Activated T-helper 2 cell treated with anti-CD3 and anti-CD28 coated beads, Interferon-gamma antibody, Interleukin-2, Interleukin-4, amounts not matched to agents 10 μg/mL and 5 μg/mL and 100 μg/mL, durations not matched to agents 14 hours and 24 hours and 36 hours (primary cell): ENCODE data around the gene H1-8. TPM values are rescaled to one million over a fixed set of nuclear protein-coding genes. Genes with fewer than 3 reads are reported as not detected.

Source experiments
- DNase-seq: peaks from one replicate; pipeline ENCODE4 v3.0.0; 2021; ENCODE audit warnings: low spot score
- H3K27ac Mint-ChIP-seq: one replicate; pipeline ENCODE4 v1.8.0; 2021; ENCODE audit warnings: mixed read lengths
- H3K27me3 Mint-ChIP-seq: one replicate; pipeline ENCODE4 v1.8.0; 2021; ENCODE audit warnings: low read depth, mixed read lengths
- H3K36me3 Mint-ChIP-seq: one replicate; pipeline ENCODE4 v1.8.0; 2021; ENCODE audit warnings: low read depth, mixed read lengths
- H3K4me1 Mint-ChIP-seq: one replicate; pipeline ENCODE4 v1.8.0; 2021; ENCODE audit warnings: low read depth, mixed read lengths
- H3K4me3 Mint-ChIP-seq: one replicate; pipeline ENCODE4 v1.8.0; 2021; ENCODE audit warnings: low read depth, mild to moderate bottlenecking, moderate library complexity, mixed read lengths
- H3K9me3 Mint-ChIP-seq: one replicate; pipeline ENCODE4 v1.8.0; 2021; ENCODE audit warnings: mixed read lengths
- intact Hi-C: fragments of 100-400 bp; cut with micrococcal nuclease; formaldehyde crosslinking; loops from one replicate; pipeline ENCODE4 v1.15.1; 2023
- total RNA-seq: library from RNA; stranded (reverse); gene quantifications from 2 replicates; pipeline ENCODE4 v1.2.3, GENCODE V29; 2022

The H1-8 gene
- total RNA-seq, 1 donor from 2014 or later: not detected

DNA sequence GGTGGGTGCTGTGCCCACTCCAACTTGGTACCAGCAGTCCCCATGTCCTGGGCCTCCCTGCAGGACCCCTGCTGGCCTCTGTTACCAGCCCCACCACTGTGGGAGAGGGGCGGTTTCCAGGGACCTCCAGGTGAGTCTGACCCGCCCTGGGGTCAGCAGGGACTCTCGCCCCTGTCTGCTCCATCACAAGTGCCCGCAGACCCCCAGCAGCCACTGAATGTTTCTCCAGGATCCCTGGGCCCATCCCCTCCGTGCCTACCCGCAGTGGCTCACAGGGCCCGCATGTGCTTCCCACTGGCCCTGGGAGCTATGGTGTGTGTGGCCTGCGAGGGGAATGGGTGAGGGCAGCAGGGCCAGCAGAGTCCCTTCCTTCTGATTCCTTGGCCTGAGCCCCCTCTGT lies 24.4 kb upstream of the H1-8 start:
- Mint-ChIP-seq H3K4me3 (no peak overlapping the region), H3K36me3 (no peaks in the 10 kb centered on the region), H3K27ac (no peak overlapping the region), H3K4me1 (no peaks in the 10 kb centered on the region), H3K27me3 (no peaks in the 10 kb centered on the region), H3K9me3 (no peaks in the 10 kb centered on the region)
- intact Hi-C loops: no loop called here
- DNase-seq: no peak

DNA sequence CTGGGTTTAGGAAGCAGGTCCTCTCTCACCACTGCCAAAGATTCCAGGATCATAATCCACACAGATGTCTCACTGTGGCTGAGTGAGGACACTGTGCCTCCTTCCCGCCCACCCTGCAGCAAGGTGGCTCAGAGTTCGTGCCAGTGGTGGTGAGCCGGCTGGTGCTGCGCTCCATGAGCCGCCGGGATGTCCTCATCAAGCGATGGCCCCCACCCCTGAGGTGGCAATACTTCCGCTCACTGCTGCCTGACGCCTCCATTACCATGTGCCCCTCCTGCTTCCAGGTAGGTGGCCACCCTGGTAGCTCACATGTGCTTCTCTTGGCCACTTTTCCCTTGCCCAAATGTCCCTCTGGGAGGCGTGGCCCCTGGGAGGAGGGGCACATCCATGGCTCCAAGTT lies 23.5 kb upstream of the H1-8 start:
- H3K36me3 Mint-ChIP-seq: no peaks in the 10 kb centered on the region
- H3K27me3 Mint-ChIP-seq: no peaks in the 10 kb centered on the region
- no peak overlapping the region for H3K4me3 Mint-ChIP-seq
- intact Hi-C loops: no loop called here
- no peaks in the 10 kb centered on the region for H3K9me3 Mint-ChIP-seq
- DNase-seq: no peak
- H3K4me1 Mint-ChIP-seq: no peaks in the 10 kb centered on the region
- no peak overlapping the region for H3K27ac Mint-ChIP-seq

DNA sequence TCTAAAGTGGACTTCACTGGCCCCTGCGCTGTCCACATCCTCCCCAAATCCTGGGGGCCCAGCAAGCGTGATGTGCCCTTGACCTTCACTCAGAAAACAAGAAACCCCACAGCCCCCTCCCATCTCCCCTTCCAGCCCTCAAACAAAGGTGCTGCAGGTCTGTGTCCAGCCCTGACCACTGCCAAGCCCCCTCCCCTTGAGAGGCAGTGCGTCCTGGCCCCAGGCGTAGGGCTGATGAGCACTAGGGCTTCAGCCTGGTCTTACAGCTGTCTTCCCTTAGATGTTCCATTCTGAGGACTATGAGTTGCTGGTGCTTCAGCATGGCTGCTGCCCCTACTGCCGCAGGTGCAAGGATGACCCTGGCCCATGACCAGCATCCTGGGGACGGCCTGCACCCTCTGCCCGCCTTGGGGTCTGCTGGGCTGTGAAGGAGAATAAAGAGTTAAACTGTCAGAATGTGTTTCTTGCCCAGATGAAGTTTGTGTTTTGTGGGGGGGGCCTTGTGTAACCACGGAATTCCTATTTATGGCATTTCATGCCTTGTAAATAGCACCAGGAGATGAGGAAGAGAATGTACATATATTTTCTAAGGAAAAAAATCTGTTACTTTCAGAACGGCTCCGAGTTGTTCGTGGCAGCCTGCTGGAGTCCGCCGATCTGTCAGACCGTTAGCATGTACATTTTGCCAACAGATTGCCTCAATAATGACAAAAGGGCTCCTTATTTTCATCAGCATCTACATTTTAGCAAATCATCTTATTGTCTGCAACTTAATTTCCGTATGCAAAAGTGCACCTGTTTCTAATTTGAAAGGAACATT lies 22.9 kb upstream of the H1-8 start:
- no peak overlapping the region for H3K27ac Mint-ChIP-seq
- H3K4me3 Mint-ChIP-seq: no peak overlapping the region
- intact Hi-C loops: no loop called here
- no peaks in the 10 kb centered on the region for H3K36me3 Mint-ChIP-seq
- DNase-seq: no peak
- H3K9me3 Mint-ChIP-seq: no peaks in the 10 kb centered on the region
- no peaks in the 10 kb centered on the region for H3K27me3 Mint-ChIP-seq
- H3K4me1 Mint-ChIP-seq: no peaks in the 10 kb centered on the region

DNA sequence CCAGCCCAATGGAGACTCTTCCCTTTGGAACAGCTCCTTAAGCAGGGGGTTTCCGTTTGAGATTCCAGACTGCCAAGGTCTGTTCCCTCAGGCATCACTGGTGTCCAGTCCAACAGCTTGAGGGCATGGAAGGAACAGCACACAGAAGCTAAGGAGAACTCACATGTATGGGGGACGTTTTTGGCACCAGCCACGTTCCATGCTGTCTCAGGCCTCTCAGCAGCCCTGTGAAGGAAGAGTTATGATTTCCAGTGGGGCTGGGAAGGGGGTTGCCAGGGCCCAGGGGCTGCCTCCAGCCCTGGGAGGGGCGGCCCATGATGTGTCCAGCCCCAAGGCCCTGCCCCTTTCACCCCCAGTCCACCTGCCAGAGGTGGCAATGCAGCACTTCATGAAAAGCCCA lies 22.0 kb upstream of the H1-8 start:
- H3K27ac Mint-ChIP-seq: no peak overlapping the region
- DNase-seq: no peak
- H3K4me3 Mint-ChIP-seq: no peak overlapping the region
- no peaks in the 10 kb centered on the region for H3K36me3 Mint-ChIP-seq
- H3K9me3 Mint-ChIP-seq: no peaks in the 10 kb centered on the region
- no peaks in the 10 kb centered on the region for H3K27me3 Mint-ChIP-seq
- no peaks in the 10 kb centered on the region for H3K4me1 Mint-ChIP-seq
- intact Hi-C loops: no loop called here

DNA sequence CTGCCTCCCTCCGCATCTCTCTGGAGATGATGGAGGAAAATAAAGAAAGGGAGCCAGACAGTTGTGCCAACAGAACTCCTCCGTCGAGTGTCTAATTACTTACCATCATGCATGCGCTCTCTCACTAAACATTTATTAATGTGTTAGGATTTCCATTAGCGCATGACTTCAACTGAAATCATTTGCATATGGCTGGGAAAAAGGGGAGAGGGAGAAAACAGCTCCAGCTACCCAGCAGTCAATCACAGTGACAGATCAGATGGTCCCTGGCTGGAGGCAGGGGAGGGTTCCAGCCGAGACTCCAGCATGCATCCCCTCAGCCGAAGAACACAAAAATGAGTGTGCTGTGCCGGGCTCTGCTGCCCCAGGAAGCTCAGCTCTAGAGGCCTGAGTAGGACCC lies 21.4 kb upstream of the H1-8 start:
- intact Hi-C loops: no loop called here
- H3K4me1 Mint-ChIP-seq: no peaks in the 10 kb centered on the region
- no peak overlapping the region for H3K4me3 Mint-ChIP-seq
- H3K9me3 Mint-ChIP-seq: no peaks in the 10 kb centered on the region
- DNase-seq: no peak
- H3K27me3 Mint-ChIP-seq: no peaks in the 10 kb centered on the region
- H3K36me3 Mint-ChIP-seq: no peaks in the 10 kb centered on the region
- H3K27ac Mint-ChIP-seq: no peak overlapping the region

DNA sequence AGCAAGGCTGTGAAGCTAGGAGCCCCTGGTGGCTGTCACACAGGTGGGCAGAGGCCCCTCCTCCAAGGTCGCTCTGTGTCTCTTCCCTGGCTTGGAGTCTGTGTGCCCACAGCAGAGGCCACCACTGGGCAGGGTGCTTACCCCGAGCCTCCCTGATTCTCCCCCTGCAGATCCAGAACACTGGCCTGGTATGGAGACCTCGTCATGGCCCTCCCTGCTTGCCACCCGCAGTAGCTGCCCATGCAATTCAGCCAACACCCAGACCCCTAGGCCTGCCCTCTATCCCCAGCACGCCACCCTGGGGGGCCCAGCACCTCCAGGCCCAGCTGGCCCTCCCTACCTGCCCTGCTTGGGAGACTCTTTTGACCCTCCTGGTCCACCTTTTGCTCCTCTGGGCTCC lies 20.0 kb upstream of the H1-8 start:
- no peaks in the 10 kb centered on the region for H3K36me3 Mint-ChIP-seq
- H3K27ac Mint-ChIP-seq: no peak overlapping the region
- intact Hi-C loops: no loop called here
- H3K9me3 Mint-ChIP-seq: no peaks in the 10 kb centered on the region
- no peaks in the 10 kb centered on the region for H3K4me1 Mint-ChIP-seq
- H3K27me3 Mint-ChIP-seq: no peaks in the 10 kb centered on the region
- H3K4me3 Mint-ChIP-seq: no peak overlapping the region
- DNase-seq: no peak

DNA sequence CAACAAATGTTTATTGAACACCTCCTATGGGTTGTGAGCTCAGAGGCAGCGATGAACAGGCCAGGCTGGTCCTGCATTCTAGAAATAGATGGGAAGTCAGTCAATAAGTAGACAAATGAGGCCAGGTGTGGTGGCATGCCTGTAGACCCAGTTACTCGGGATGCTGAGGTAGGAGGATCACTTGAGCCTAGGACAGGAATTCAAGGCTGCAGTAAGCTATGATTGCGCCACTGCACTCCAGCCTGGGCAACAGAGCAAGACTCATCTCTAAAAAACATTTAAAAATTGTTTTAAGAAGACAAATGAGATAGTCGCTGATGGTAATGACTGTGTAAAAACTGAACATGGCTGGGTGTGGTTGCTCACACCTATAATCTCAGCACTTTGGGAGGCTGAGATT lies 18.9 kb upstream of the H1-8 start:
- intact Hi-C loops: no loop called here
- H3K36me3 Mint-ChIP-seq: no peaks in the 10 kb centered on the region
- H3K4me3 Mint-ChIP-seq: no peak overlapping the region

DNA sequence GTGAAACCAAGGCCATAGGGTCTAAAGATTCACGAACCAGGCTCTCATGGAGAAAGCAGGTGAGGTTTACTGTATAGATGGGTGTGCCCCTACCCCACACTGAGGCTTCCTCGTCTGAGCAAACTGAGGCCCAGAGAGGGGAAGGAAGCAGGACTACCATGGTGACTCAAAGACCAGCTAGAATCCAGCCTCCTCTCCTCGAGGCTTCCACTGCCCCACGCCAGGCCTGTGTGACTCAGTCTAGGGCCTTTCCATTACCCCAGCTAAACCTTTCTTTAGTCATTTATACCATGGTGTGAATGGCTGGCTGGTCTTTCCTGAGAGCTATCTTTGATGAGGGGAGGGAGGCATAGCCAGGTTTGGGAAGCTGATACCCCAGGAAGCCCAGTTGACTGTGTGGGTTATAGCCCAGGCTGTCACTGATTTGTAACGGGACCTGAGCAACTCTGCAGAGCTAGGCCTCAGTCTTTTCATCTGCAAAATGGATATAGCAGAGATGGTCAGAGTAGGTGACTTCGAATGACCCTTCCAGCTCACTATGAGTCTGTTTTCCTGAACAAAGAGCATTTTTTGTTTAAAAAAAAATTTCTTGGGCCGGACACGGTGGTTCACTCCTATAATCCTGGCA lies 17.5 kb upstream of the H1-8 start:
- no peaks in the 10 kb centered on the region for H3K4me1 Mint-ChIP-seq
- intact Hi-C loops: no loop called here
- H3K4me3 Mint-ChIP-seq: no peak overlapping the region
- DNase-seq: no peak
- no peak overlapping the region for H3K27ac Mint-ChIP-seq
- H3K36me3 Mint-ChIP-seq: no peaks in the 10 kb centered on the region
- no peaks in the 10 kb centered on the region for H3K9me3 Mint-ChIP-seq
- H3K27me3 Mint-ChIP-seq: no peaks in the 10 kb centered on the region

More for the DNA sequence above, 18.9 kb upstream of the H1-8 start:
- H3K27me3 Mint-ChIP-seq: no peaks in the 10 kb centered on the region
- no peaks in the 10 kb centered on the region for H3K4me1 Mint-ChIP-seq
- no peaks in the 10 kb centered on the region for H3K9me3 Mint-ChIP-seq
- no peak overlapping the region for H3K27ac Mint-ChIP-seq
- no peak for DNase-seq

DNA sequence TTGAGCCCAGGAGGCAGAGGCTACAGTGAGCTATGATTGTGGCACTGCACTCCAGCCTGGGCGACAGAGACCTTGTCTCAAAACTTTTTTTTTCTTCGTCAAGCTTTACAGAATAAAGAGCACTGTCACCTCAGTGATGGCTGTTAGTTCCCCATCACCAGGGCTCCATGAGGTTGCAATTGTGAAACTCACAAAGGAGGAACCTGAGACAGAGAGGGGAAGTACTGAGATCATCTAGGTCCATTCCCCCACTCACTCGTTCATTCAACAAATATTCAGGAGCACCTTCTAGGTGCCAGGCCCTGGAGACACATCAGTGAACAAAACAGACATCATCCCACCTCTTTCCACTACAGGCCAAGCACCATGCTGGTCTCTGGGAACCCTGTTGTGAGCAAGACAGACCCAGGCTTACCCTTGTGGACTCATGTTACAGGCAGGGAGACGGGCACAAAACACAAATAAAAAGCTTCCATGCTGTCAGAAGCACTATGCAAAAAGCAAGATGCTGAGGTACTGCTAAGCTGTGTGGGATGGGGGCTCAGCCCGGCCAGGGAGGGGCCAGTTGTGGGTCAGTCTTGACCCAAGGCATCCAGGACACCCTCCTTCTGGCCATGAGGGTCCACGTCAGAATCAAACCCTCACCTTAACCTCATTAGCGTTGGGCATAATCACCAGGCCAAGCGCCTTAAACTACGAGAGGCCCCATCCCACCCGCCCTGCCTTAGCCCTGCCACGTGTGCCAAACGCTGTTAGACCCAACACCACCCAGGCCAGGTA lies 16.7 kb upstream of the H1-8 start:
- intact Hi-C loops: no loop called here
- H3K36me3 Mint-ChIP-seq: no peaks in the 10 kb centered on the region
- no peak overlapping the region for H3K27ac Mint-ChIP-seq
- DNase-seq: no peak
- H3K4me1 Mint-ChIP-seq: no peaks in the 10 kb centered on the region
- H3K9me3 Mint-ChIP-seq: no peaks in the 10 kb centered on the region
- H3K4me3 Mint-ChIP-seq: no peak overlapping the region
- no peaks in the 10 kb centered on the region for H3K27me3 Mint-ChIP-seq

DNA sequence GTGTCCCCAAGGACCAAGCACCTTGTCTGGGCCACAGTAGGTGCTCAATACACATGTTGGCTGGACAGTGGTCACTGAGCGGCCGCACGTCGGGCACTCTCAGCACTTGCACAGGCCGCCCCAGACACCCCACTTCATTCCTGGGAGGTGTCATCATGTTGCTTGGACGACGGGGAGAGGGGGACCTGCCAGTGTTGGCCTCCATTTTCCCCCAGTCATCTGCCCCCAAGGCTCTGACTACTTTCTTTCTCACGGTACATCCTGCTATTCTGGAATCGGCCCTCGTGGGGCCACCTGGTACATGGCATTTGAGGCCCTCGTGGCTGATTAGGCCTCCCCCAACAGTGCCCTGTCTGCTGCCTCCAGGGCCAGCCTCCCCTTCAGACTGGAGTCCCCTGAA lies 15.7 kb upstream of the H1-8 start:
- Mint-ChIP-seq H3K9me3 (no peaks in the 10 kb centered on the region), H3K27ac (no peak overlapping the region), H3K4me1 (no peaks in the 10 kb centered on the region), H3K4me3 (no peak overlapping the region), H3K27me3 (no peaks in the 10 kb centered on the region), H3K36me3 (no peaks in the 10 kb centered on the region)
- DNase-seq: no peak
- intact Hi-C loops: no loop called here

DNA sequence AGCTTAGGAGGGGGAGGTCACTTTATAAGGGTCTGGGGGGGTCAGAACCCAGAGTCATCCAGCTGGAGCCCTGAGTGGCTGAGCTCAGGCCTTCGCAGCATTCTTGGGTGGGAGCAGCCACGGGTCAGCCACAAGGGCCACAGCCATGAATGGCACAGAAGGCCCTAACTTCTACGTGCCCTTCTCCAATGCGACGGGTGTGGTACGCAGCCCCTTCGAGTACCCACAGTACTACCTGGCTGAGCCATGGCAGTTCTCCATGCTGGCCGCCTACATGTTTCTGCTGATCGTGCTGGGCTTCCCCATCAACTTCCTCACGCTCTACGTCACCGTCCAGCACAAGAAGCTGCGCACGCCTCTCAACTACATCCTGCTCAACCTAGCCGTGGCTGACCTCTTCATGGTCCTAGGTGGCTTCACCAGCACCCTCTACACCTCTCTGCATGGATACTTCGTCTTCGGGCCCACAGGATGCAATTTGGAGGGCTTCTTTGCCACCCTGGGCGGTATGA lies 14.3 kb upstream of the H1-8 start, which contains the start of gene RHO:
TSS of gene RHO (plus strand) at position 51 of the 512 bp plus-strand sequence. CDS start at position 146, 95 bp downstream.
- no peak for DNase-seq
- Mint-ChIP-seq H3K36me3 (no peaks in the 10 kb centered on the region), H3K27me3 (no peaks in the 10 kb centered on the region), H3K4me1 (no peaks in the 10 kb centered on the region), H3K4me3 (no peak within 1 kb of the TSS), H3K27ac (no peak within 1 kb of the TSS), H3K9me3 (no peaks in the 10 kb centered on the region)
- intact Hi-C loops: no loop called here

DNA sequence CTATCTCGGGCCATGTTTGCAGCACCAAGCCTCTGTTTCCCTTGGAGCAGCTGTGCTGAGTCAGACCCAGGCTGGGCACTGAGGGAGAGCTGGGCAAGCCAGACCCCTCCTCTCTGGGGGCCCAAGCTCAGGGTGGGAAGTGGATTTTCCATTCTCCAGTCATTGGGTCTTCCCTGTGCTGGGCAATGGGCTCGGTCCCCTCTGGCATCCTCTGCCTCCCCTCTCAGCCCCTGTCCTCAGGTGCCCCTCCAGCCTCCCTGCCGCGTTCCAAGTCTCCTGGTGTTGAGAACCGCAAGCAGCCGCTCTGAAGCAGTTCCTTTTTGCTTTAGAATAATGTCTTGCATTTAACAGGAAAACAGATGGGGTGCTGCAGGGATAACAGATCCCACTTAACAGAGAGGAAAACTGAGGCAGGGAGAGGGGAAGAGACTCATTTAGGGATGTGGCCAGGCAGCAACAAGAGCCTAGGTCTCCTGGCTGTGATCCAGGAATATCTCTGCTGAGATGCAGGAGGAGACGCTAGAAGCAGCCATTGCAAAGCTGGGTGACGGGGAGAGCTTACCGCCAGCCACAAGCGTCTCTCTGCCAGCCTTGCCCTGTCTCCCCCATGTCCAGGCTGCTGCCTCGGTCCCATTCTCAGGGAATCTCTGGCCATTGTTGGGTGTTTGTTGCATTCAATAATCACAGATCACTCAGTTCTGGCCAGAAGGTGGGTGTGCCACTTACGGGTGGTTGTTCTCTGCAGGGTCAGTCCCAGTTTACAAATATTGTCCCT lies 13.4 kb upstream of the H1-8 start:
- no peak for DNase-seq
- H3K27me3 Mint-ChIP-seq: no peaks in the 10 kb centered on the region
- no peak overlapping the region for H3K4me3 Mint-ChIP-seq
- no peaks in the 10 kb centered on the region for H3K9me3 Mint-ChIP-seq
- intact Hi-C loops: no loop called here
- H3K27ac Mint-ChIP-seq: no peak overlapping the region
- H3K4me1 Mint-ChIP-seq: no peaks in the 10 kb centered on the region
- H3K36me3 Mint-ChIP-seq: no peaks in the 10 kb centered on the region
